PC-9 (cell line): Measurements from ENCODE around the gene SLC9A9. TPM values are rescaled to one million over a fixed set of nuclear protein-coding genes. Genes with fewer than 3 reads are reported as not detected.
A peak's percentile ranks its signal among the peaks of the same experiment; 100 is the strongest.
"Not testable (repeated sequence)": the region's sequence is repeated elsewhere in the genome, so short reads cannot be mapped to it uniquely, and the experiment has no call there.

Experiments
- BruUV-seq: library from RNA; stranded (reverse); fragments of 400-500 nt; replicated peaks from 2 replicates; lab custom pipeline; 2021; lab: Mats Ljungman, UMichigan
- CTCF ChIA-PET: fragments of 300-600 bp; sonication (Branson Sonifier 250); formaldehyde crosslinking; loops from one replicate; lab custom pipeline; 2022; ENCODE audit warnings: antibody characterized with exemption; lab: Charles Lee
- POLR2A ChIA-PET: fragments of 300-600 bp; sonication (Branson Sonifier 250); formaldehyde crosslinking; loops from one replicate; lab custom pipeline; 2022; ENCODE audit warnings: antibody characterized with exemption; ENCODE audit not compliant: unreplicated experiment; lab: Charles Lee
- DNase-seq, 2 experiments: peaks; one replicate each; pipeline versions ENCODE4 v3.0.0 to v3.0.0-alpha.2; 2015 to 2022; ENCODE audit warnings: mixed read lengths in 1 of 2
- H2AFZ ChIP-seq: fragments of 200-600 bp; sonication (generic); 2 replicates; pipeline ENCODE4 v1.8.1; 2017; ENCODE audit warnings: antibody characterized with exemption
- H3F3A ChIP-seq: fragments of 200-600 bp; sonication (generic); 2 replicates; pipeline ENCODE4 v1.8.1; 2017; ENCODE audit warnings: antibody characterized with exemption, mild to moderate bottlenecking, low read depth; ENCODE audit not compliant: insufficient read depth
- H3K27ac ChIP-seq: fragments of 200-600 bp; sonication (generic); 2 replicates; pipeline ENCODE4 v1.6.1; 2016; ENCODE audit warnings: mixed run types
- H3K27me3 ChIP-seq: fragments of 200-600 bp; sonication (generic); 2 replicates; pipeline ENCODE4 v1.6.1; 2016; ENCODE audit warnings: low read depth, mixed run types; ENCODE audit not compliant: insufficient read depth
- H3K36me3 ChIP-seq: fragments of 200-600 bp; sonication (generic); 2 replicates; pipeline ENCODE4 v1.6.1; 2016; ENCODE audit warnings: low read depth, mixed run types
- H3K4me1 ChIP-seq: fragments of 200-600 bp; sonication (generic); replicated peaks from 2 replicates; pipeline ENCODE4 v1.6.1; 2016; ENCODE audit warnings: mixed run types; ENCODE audit not compliant: insufficient read depth
- H3K4me2 ChIP-seq: fragments of 200-600 bp; sonication (generic); 2 replicates; pipeline ENCODE4 v1.6.1; 2017; ENCODE audit warnings: mixed run types
- H3K4me3 ChIP-seq: fragments of 200-600 bp; sonication (generic); 2 replicates; pipeline ENCODE4 v1.6.1; 2016; ENCODE audit warnings: mixed run types
- H3K79me2 ChIP-seq: fragments of 200-600 bp; sonication (generic); 2 replicates; pipeline ENCODE4 v1.6.1; 2017; ENCODE audit warnings: low read depth, mixed run types
- H3K9me2 ChIP-seq: fragments of 200-600 bp; sonication (generic); 2 replicates; pipeline ENCODE4 v1.8.1; 2017; ENCODE audit warnings: mild to moderate bottlenecking; ENCODE audit not compliant: insufficient read depth
- H3K9me3 ChIP-seq: fragments of 200-600 bp; sonication (generic); 2 replicates; pipeline ENCODE4 v1.8.1; 2016; ENCODE audit warnings: low read depth; ENCODE audit not compliant: insufficient read depth
- H4K20me1 ChIP-seq: fragments of 200-600 bp; sonication (generic); 2 replicates; pipeline ENCODE4 v1.8.1; 2017; ENCODE audit not compliant: insufficient read depth
- EZH2 ChIP-seq: fragments of 200-600 bp; sonication (generic); IDR thresholded peaks from 2 replicates; pipeline ENCODE4 v1.8.0; 2017; ENCODE audit warnings: antibody characterized with exemption, low read depth
- intact Hi-C: fragments of 100-400 bp; cut with micrococcal nuclease; formaldehyde crosslinking; loops from one replicate; pipeline ENCODE4 v1.10.0; 2022; ENCODE audit not compliant: unreplicated experiment
- total RNA-seq: library from RNA; stranded (reverse); gene quantifications from 2 replicates; pipeline ENCODE4 v1.2.3, GENCODE V29; 2021
- TF ChIP-seq, protein P1 (sequence below): fragments of 200-600 bp; sonication (generic); conservative IDR thresholded peaks from 2 replicates; pipeline ENCODE4 v1.6.1; 2017; ENCODE audit warnings: mixed run types, antibody characterized with exemption, mild to moderate bottlenecking, moderate library complexity

Gene SLC9A9
- total RNA-seq, 1 experiment from 2014 or later = 1.7 TPM

DNA sequence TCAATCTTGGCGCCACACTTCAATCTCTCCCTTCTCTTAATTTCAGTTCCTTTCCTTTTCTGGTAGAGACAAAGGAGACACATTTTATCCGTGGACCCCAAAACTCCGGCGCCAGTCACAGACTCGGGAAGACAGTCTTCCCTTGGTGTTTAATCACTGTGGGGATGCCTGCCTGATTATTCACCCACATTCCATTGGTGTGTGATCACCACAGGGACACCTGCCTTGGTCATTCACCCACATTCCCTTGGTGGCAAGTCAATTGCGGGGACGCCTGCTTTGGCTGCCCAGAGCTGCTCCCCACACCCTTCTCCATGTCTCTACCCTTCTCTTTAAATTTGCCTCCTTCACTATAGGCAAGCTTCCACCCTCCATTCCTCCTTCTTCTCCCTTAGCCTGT is 50.1 kb downstream of the SLC9A9 start:
- POLR2A ChIA-PET, H3K27me3 ChIP-seq, BruUV-seq, H3K36me3 ChIP-seq, H3K4me2 ChIP-seq, H3K9me3 ChIP-seq, H3K4me3 ChIP-seq, H3K9me2 ChIP-seq, H3F3A ChIP-seq, H3K27ac ChIP-seq, H2AFZ ChIP-seq, CTCF ChIA-PET, H3K4me1 ChIP-seq, H4K20me1 ChIP-seq, H3K79me2 ChIP-seq: not testable (repeated sequence)
- intact Hi-C loops = loop anchor here (1.0 to 5.0 kb wide), 3 partner anchors 29 to 173 kb away; partner anchors contain the start of gene DIPK2A
- peak in 1 of 2 experiments; percentile 63 for DNase-seq

DNA sequence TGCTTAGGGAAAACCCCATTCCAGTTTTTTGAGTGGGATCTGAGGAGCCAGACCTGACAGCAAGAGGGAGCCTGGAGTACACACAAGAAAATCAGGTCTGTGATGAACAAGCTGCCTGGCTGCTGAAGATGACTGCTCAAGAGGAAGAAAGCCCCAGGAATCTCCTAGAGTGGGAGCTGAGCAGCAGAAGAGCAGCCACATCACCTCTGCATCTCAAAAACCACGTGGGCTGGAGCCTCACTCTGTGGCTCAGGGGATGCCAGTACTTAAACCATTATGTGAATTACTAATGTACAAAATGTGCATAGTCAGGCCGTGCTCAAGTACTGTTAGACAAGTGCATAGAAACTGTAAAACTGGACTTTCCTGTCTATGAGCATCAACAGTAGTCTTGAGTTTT is 52.4 kb downstream of the SLC9A9 start:
- no peaks in the 10 kb centered on the region for H3K4me1 ChIP-seq
- no peak overlapping the region for H2AFZ ChIP-seq
- H3K36me3 ChIP-seq = no peaks in the 10 kb centered on the region
- no peaks in the 10 kb centered on the region for H3K9me3 ChIP-seq
- H4K20me1 ChIP-seq = no peaks in the 10 kb centered on the region
- BruUV-seq = no TSS peak
- CTCF ChIA-PET = no interaction called here
- no peak overlapping the region for H3K4me3 ChIP-seq
- H3F3A ChIP-seq = no peaks in the 10 kb centered on the region
- H3K4me2 ChIP-seq = no peak overlapping the region
- H3K27ac ChIP-seq = no peak overlapping the region
- peak in 1 of 2 experiments; percentile 14 for DNase-seq
- H3K27me3 ChIP-seq = no peaks in the 10 kb centered on the region
- H3K79me2 ChIP-seq = no peaks in the 10 kb centered on the region
- no peaks in the 10 kb centered on the region for H3K9me2 ChIP-seq
- no peak for TF ChIP-seq EZH2
- TF ChIP-seq, protein P1, sequence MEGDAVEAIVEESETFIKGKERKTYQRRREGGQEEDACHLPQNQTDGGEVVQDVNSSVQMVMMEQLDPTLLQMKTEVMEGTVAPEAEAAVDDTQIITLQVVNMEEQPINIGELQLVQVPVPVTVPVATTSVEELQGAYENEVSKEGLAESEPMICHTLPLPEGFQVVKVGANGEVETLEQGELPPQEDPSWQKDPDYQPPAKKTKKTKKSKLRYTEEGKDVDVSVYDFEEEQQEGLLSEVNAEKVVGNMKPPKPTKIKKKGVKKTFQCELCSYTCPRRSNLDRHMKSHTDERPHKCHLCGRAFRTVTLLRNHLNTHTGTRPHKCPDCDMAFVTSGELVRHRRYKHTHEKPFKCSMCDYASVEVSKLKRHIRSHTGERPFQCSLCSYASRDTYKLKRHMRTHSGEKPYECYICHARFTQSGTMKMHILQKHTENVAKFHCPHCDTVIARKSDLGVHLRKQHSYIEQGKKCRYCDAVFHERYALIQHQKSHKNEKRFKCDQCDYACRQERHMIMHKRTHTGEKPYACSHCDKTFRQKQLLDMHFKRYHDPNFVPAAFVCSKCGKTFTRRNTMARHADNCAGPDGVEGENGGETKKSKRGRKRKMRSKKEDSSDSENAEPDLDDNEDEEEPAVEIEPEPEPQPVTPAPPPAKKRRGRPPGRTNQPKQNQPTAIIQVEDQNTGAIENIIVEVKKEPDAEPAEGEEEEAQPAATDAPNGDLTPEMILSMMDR = no peak
- intact Hi-C loops = loop anchor here (5.0 kb wide), 1 partner anchor 91 kb away; no protein-coding TSS in a partner anchor
- POLR2A ChIA-PET = interaction anchor here (0.7 kb wide), 1 partner anchor 176 kb away, joined by 6 read pairs; the partner anchor contains the start of gene DIPK2A

DNA sequence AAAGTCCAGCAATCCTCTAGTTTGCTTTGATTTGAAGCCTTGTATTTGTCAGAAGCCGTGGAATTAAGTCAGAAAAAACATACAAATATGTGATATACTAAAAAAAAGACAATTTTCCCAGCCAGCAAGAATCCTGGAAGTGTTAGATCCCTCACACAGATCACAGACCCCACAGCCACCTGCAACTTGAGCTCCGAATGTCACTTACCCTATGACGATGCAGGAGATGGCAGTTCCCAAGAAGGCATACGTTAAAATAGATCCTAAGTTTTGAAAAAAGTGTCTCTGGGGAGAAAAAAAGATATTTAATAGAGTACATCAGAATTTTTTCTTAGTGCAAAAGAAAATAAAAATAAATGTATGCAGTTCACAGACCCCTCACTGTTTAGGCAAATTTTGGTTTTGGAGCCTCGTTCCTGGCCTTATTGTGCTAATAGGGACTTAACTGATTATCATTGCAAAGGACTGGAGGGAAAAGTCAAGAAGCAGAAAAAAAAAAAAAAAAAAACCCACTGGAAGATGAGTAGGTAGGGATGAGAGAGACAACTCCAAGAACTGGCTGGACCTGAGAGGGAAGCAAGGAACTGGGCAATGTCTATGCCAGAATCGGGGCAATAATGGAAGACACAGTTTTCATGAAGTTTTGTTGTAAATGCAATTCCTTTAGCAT is 53.3 kb downstream of the SLC9A9 start:
- CTCF ChIA-PET = no interaction called here
- TF ChIP-seq, protein P1 = no peak
- no peak for TF ChIP-seq EZH2
- H3K27ac ChIP-seq = no peak overlapping the region

More for the DNA sequence above, 53.3 kb downstream of the SLC9A9 start:
- DNase-seq = no peak
- POLR2A ChIA-PET = no interaction called here
- Histone ChIP-seq H3K4me1 (no peaks in the 10 kb centered on the region), H3K27me3 (no peaks in the 10 kb centered on the region), H3K79me2 (no peaks in the 10 kb centered on the region), H4K20me1 (no peaks in the 10 kb centered on the region), H3K9me2 (no peaks in the 10 kb centered on the region), H3K9me3 (no peaks in the 10 kb centered on the region), H3K4me3 (no peak overlapping the region), H3K4me2 (no peak overlapping the region), H3K36me3 (no peaks in the 10 kb centered on the region), H2AFZ (no peak overlapping the region), H3F3A (no peaks in the 10 kb centered on the region)
- BruUV-seq = no TSS peak
- intact Hi-C loops = loop anchor here (5.0 kb wide), 1 partner anchor 92 kb away; no protein-coding TSS in a partner anchor
